Kidney (tissue), 14 donors: ENCODE measurements around the gene MEA1. TPM values are rescaled to one million over a fixed set of nuclear protein-coding genes. Genes with fewer than 3 reads are reported as not detected.
A peak's percentile ranks its signal among the peaks of the same experiment; 100 is the strongest.
"Not testable (repeated sequence)": the region's sequence is repeated elsewhere in the genome, so short reads cannot be mapped to it uniquely, and the experiment has no call there.

Experiments used
- DNase-seq, 5 donors: peaks; one replicate each; pipeline ENCODE4 v3.0.0-alpha.2; 2013 to 2020
- FAIRE-seq: peaks from 2 replicates; lab custom pipeline; 2012; peaks lifted over from hg19 to GRCh38; lab: Jason Lieb, UNC
- H3K27ac ChIP-seq, 2 donors: one replicate each; pipeline ENCODE4 v1.7.0; 2013; ENCODE audit warnings: low read depth in 2 of 2, low read length in 2 of 2, inconsistent platforms in 1 of 2
- H3K27me3 ChIP-seq: one replicate; pipeline ENCODE4 v1.7.1; 2013; ENCODE audit warnings: low read length, inconsistent platforms; ENCODE audit not compliant: control insufficient read depth, insufficient read depth
- H3K36me3 ChIP-seq, 3 donors: one replicate each; pipeline versions ENCODE4 v1.7.0 to v1.7.1; 2013; ENCODE audit warnings: low read length in 3 of 3, control low read depth in 1 of 3, inconsistent platforms in 1 of 3; ENCODE audit not compliant: insufficient read depth in 3 of 3, control insufficient read depth in 2 of 3
- H3K4me1 ChIP-seq, 3 donors: one replicate each; pipeline versions ENCODE4 v1.7.0 to v1.7.1; 2013; ENCODE audit warnings: low read length in 3 of 3, inconsistent platforms in 1 of 3, low read depth in 1 of 3; ENCODE audit not compliant: control insufficient read depth in 2 of 3, insufficient read depth in 2 of 3
- H3K4me3 ChIP-seq, 3 donors: one replicate each; pipeline versions ENCODE4 v1.7.0 to v1.8.1; 2013; ENCODE audit warnings: low read length in 3 of 3, control low read depth in 1 of 3, inconsistent platforms in 1 of 3
- H3K9ac ChIP-seq, 3 donors: one replicate each; pipeline versions ENCODE4 v1.7.0 to v1.7.1; 2013; ENCODE audit warnings: low read length in 3 of 3, control low read depth in 1 of 3, inconsistent platforms in 1 of 3
- H3K9me3 ChIP-seq, 3 donors: one replicate each; pipeline versions ENCODE4 v1.7.0 to v1.7.1; 2013; ENCODE audit warnings: low read length in 3 of 3, control low read depth in 1 of 3, inconsistent platforms in 1 of 3; ENCODE audit not compliant: control insufficient read depth in 2 of 3, insufficient read depth in 1 of 3
- intact Hi-C: fragments of 100-400 bp; cut with DNase I; formaldehyde crosslinking; loops from one replicate; pipeline ENCODE4 v1.11.1; 2022
- polyA plus RNA-seq: library from polyadenylated mRNA; stranded (reverse); fragments of 350-450 nt; fragmentation: Illumina TruSeq; extraction: RNeasy Lipid Tissue Mini Kit (QIAGEN cat#74804); gene quantifications from one replicate; pipeline ENCODE4 v1.2.3, GENCODE V29; 2014; ENCODE audit warnings: low read depth, low replicate concordance; ENCODE audit not compliant: insufficient read depth
- total RNA-seq: library from RNA; stranded (reverse); fragmentation: NEBNext Ultra II Directional; extraction: Animal tissue kit (Norgen Biotek cat#: 25700); gene quantifications from one replicate; pipeline ENCODE4 v1.2.1, GENCODE V29; 2021
- TF ChIP-seq, protein P1 (sequence below): IDR thresholded peaks from 3 replicates; pipeline ENCODE4 v1.5.1; 2012; ENCODE audit warnings: mild to moderate bottlenecking, moderate library complexity, borderline replicate concordance; ENCODE audit not compliant: insufficient read depth; ENCODE audit errors: extremely low read depth
- donor health status: control.
- donor health status: control.
- donor health status: control.
- donor health status: control.
- donor health status: control.
- donor health status: DM: yes; HTN: yes; CAD: no.
- donor health status: Normal renal cell carcinoma (clear cell type).

Gene MEA1
- total and polyA plus RNA-seq, 2 donors from 2014 or later: 53.2 to 149 TPM

DNA sequence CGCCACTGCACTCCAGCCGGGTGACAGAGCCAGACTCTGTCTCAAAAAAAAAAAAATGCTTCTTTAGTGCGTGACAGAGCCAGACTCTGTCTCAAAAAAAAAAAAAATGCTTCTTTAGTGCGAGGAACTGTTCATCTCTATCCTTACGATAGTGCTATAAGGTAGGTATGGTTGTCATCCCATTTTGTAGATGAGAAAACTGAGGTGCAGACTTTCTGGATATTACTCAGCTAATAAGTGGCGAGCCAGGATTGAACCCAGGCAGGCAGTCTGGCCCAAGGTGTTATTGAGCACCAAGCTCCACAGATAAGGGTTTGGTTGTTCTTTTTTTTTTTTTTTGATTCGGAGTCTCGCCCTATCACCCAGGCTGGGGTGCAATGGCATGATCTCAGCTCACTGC is 11.9 kb downstream of the MEA1 start:
- TF ChIP-seq, protein P1, sequence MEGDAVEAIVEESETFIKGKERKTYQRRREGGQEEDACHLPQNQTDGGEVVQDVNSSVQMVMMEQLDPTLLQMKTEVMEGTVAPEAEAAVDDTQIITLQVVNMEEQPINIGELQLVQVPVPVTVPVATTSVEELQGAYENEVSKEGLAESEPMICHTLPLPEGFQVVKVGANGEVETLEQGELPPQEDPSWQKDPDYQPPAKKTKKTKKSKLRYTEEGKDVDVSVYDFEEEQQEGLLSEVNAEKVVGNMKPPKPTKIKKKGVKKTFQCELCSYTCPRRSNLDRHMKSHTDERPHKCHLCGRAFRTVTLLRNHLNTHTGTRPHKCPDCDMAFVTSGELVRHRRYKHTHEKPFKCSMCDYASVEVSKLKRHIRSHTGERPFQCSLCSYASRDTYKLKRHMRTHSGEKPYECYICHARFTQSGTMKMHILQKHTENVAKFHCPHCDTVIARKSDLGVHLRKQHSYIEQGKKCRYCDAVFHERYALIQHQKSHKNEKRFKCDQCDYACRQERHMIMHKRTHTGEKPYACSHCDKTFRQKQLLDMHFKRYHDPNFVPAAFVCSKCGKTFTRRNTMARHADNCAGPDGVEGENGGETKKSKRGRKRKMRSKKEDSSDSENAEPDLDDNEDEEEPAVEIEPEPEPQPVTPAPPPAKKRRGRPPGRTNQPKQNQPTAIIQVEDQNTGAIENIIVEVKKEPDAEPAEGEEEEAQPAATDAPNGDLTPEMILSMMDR: no peak
- no peak for DNase-seq
- H3K27ac ChIP-seq: no peak overlapping the region
- no peaks in the 10 kb centered on the region for H3K27me3 ChIP-seq
- intact Hi-C loops: no loop called here
- no peaks in the 10 kb centered on the region for H3K4me1 ChIP-seq
- H3K4me3 ChIP-seq: no peak overlapping the region
- H3K36me3 ChIP-seq: peaks cover 0 to 5% (median 2%) of the 10 kb centered on the region in 3 donors
- no peak overlapping the region for H3K9ac ChIP-seq
- H3K9me3 ChIP-seq: no peaks in the 10 kb centered on the region
- no peak for FAIRE-seq

DNA sequence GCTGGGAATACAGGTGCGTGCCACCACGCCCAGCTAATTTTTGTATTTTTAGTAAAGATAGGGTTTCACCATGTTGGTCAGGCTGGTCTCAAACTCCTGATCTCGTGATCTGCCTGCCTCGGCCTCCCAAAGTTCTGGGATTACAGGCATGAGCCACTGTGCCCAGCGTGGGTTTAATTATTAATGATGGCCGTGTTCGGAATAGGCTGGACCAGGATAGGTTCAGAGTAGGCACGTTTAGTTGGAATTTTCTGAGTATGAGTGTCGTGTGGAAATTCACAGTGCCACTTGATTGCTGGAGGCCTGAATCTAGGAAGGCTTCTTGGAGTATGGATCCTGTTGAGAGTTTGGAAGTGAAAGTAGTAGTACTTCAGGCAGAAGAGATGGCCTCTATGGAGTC is 15.5 kb downstream of the MEA1 start:
- DNase-seq, intact Hi-C loops, FAIRE-seq, H3K9ac ChIP-seq, H3K4me1 ChIP-seq, H3K27ac ChIP-seq, H3K36me3 ChIP-seq, H3K4me3 ChIP-seq, H3K9me3 ChIP-seq, H3K27me3 ChIP-seq: not testable (repeated sequence)

GRCh38 chr6:42996513-42996912 is 17.2 kb downstream of the MEA1 start:
- TF ChIP-seq, protein P1: no peak
- no peak for FAIRE-seq

DNA sequence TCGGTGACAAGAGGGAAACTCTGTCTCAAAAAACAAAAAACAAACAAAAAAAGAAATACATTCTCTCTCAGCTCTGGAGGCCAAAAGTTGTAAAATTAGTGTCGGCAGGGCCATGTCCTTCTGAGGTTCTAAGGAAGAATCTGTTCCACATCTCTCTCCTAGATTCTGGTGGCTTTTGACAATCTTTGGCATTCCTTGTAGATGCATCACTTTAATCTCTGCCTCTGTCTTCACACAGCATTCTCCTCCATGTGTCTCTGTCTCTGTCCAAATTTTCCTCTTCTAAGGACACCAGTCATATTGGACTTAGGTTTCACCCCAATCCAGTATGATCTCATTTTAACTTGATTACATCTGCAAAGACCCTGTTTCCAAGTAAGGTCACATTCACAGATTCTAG is 20.3 kb downstream of the MEA1 start:
- no peak overlapping the region for H3K4me3 ChIP-seq
- H3K4me1 ChIP-seq: no peaks in the 10 kb centered on the region
- no peak for DNase-seq
- peaks cover 0 to 12% (median 6%) of the 10 kb centered on the region in 3 donors for H3K36me3 ChIP-seq
- FAIRE-seq: no peak
- no peaks in the 10 kb centered on the region for H3K27me3 ChIP-seq
- no peak overlapping the region for H3K27ac ChIP-seq
- TF ChIP-seq, protein P1: no peak
- H3K9me3 ChIP-seq: no peaks in the 10 kb centered on the region
- intact Hi-C loops: no loop called here
- H3K9ac ChIP-seq: no peak overlapping the region

More at GRCh38 chr6:42996513-42996912, 17.2 kb downstream of the MEA1 start:
- H3K9ac ChIP-seq: no peak overlapping the region
- intact Hi-C loops: no loop called here
- peak in 1 of 5 donors; percentile 14 for DNase-seq
- H3K4me3 ChIP-seq: no peak overlapping the region
- no peaks in the 10 kb centered on the region for H3K9me3 ChIP-seq
- no peaks in the 10 kb centered on the region for H3K4me1 ChIP-seq
- H3K27ac ChIP-seq: no peak overlapping the region
- peaks cover 0 to 2% (median 0%) of the 10 kb centered on the region in 3 donors for H3K36me3 ChIP-seq
- H3K27me3 ChIP-seq: no peaks in the 10 kb centered on the region
